ENCODE results near the gene LHX3.

The LHX3 gene

DNA sequence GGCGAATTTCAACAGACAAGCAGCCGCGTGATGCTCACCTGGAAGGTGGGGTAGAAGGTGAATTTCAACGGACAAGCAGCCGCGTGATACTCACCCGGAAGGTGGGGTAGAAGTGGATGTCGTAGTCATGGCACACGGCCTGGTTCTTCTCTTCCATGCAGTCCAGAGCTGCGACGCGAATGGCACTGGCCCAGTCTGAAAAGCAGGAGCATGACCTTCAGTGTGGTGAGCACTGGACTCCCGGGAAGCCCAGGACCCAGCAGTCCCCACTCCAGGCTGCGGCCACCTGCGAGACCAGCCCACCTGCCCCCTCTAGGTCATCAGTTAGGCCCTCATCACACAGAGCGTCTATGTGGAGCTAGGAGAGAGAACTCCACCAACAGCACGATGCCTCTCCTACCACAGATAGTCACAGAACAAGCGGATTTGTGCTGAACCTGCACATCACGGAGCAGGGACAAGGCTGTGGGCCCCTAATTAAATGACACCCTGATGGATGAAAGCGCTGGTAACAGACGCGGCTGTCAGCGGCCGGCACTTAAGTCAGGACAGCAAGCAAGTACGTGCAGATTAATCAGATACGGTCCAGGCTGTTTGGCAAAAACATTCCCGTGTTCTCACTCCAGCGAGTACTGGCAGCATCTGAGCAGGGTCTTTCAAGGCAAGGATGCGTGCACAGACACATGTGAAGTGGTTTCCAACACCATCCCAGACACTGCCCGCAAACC lies 21.9 kb upstream of the LHX3 start:
- no peak for DNase-seq (ENCODE audit: low read depth)

DNA sequence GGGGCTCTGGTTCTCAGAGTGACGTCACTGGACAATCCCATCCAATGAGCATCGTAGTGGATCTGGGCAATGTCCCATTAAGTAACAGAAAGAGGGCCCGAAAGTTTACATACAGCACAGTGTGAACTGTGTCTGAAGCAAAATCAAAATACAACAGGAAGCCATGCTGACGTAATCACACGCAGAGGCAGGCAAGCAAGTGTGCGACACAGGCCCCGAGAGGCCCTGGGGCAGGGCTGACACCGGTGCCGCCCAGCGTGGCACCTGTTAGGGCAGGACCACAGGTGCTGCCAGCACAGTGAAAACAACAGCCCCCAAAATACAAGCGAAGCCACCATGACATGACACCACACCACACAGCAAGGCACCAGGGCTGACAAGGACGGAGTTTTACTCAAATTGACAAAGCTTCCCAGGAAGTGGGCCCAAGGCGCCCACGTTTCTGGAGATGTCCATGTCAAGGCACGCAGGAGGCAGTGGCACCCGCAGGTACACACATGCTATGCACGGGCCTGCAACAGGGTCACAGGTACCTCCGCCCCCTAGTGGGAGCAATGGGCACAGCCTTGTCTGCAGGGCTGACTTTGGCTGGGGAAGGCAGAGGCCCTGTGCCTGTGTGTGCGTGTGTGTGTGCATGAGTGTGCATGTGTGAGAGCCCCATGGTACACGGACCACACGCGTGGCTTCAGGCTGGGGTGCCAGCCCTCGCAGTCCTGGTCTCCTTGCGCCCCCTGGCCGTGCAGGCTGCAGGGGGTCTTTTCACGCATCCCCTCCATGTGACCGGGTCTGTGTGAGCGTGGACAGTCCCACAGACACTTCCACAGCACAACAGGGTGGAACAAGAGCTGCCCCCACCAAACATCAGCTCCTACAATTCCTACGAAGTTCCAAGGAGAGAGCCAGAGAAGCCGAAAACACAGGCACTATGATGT lies 21.1 kb upstream of the LHX3 start:
- DNase-seq (ENCODE audit: low read depth) = peak; percentile 69

DNA sequence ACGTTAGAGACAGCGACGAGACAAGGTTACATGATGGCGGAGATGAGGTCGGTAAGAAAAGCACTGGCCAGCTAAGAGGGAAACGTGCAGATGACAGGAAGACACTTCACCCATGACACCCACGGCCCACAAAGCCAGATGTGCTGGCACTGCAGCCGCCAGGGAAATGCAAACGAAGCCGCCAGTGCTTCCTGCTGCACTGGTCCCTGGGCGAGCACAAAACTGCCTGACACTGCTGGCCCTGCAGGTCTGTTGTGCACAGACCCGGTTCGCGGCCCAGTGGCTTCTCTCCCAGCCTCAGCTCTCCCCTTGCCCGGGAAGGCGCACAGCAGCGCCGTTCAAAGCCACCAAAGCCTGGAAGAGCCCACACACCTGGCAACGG lies 20.4 kb upstream of the LHX3 start:
- no peak for DNase-seq (ENCODE audit: low read depth)

DNA sequence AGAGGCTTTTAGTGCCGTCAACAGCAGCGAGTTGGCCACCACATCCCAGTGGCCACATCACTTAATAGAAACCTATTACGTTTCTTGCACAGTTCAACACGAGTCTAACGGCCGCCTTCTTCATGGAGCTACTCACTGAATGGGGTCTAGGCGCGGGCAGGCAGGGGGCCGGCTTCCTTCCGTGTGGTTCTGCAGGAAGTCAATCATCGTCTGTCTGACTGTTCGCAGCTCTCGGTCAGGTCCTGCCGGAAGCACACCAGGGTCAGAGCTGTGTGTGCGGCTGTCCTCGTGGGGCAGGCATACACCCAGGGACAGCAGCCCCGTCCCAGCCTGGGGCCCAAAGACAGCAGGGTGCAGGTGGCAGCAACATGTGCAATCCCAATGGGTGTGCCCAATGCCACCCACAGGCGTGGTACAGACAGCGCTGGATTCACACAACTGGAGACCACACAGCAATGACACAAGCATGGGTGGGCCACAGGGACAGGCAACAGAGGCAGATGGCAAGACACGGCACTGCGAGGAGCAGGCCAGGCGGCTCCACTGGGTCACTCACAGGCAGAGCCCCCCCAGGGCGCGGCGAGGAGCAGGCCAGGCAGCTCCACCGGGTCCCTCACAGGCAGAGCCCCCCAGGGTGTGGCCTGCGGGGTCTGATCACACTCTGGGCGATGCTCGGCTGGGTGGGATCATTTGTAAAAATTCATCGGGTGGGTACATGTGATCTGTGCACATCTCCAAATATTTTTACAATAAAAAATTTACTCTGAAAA lies 19.1 kb upstream of the LHX3 start:
- DNase-seq (ENCODE audit: low read depth) = no peak

DNA sequence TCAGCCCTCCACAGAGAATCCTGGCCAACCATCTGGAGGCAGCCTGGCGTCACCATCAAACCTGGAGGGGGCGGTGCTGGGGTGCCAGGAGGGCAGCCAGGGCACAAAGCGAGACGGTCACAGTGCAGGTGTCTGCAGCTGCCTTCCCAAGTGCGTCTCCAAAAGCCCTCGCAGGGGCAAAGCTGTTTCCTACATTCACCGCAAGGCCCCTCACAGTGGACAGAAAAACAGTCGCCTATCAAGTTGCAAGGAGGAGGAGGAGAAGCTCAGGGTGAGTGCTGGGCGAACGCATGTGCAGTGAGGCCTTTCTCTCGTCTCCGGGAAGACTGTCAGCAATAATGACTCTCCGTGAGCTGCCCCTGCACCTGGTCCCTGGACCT lies 18.0 kb upstream of the LHX3 start:
- DNase-seq (ENCODE audit: low read depth) = no peak

DNA sequence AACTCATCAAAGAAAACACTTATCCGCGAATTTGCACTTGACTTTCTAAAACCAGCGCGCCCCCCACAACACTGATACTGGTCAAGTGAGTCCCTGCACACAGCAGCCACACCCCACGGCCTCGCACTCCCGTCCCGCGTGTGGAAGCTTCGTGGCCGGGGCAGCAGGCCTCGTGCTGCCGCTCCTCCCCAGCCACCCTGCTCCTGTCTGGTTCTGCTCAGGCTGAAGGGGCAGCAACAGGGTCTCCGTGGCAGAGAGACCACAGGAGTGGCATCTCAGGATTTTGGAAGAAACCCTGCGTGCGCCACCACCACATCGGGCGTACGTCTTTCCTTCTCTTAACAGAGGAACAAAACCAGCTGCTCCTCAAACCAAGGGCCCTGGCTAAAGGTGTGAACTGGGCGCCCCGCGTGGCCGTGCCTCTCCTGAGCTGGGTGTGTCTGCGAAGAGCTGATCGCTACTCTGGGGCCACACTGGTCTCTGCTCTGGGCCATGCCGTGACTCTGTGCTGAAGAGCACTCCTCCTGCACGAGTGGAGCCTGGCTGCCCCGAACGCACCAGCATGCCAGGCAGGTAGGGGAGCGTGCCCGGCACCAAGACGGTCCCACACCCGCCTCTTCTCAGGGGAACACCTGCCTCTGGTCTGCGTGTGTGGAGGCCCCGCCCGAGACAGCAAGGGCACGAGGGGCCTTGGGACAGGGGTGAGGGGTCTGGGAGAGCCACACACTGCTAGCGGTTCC lies 17.4 kb upstream of the LHX3 start:
- DNase-seq (ENCODE audit: low read depth) = no peak

DNA sequence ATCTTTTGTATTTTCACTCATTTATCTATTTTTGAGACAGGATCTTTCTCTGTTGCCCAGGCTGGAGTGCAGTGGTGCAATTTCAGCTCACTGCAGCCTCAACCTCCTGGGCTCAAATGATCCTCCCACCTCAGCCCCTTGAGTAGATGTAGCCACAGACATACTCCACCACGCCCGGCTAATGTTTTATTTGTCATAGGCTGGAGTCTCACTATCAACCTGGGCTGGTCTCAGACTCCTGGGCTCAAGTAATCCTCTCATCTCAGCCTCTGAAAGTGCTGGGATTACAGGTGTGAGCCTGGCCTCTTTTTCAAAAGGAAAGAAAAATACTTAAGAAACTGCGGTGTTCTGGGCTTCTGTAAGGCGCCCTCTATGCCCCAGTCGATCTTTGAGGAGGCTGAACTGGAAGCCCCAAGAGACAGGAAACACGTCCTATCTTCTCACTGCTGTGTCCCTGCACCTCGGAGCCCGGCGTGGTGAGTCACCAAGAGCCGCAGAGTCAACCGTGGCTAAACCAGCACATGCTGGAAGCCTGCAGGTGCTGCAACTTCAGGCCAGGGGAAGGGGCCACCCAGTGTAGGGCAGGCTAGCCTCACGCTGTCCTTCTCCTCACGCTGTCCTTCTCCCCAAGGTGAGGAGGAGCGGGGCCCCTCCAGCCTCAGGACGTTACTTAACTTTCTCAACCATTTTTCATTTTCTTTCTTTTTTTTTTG lies 15.2 kb upstream of the LHX3 start:
- peak; percentile 90 for DNase-seq (ENCODE audit: low read depth)

DNA sequence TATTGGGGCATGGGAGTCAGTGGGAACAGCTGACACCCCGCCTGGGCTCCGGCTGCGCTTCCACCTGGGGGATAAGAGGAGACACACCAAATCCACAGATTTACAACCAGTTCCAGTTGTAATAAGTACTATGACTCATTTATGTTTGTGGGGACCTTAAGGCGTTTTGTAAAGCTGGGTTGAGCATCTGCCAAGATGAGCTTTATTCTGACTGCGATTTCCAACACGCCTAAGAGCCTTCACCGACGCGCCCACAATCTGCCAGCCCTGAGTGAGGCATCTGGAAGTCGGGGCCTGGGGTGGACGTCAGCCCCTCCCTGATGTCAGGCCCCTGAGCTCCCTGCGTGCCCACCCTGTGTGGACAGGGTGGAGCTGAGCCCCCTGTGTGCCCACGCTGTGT lies 14.3 kb upstream of the LHX3 start:
- DNase-seq (ENCODE audit: low read depth) = peak; percentile 67

DNA sequence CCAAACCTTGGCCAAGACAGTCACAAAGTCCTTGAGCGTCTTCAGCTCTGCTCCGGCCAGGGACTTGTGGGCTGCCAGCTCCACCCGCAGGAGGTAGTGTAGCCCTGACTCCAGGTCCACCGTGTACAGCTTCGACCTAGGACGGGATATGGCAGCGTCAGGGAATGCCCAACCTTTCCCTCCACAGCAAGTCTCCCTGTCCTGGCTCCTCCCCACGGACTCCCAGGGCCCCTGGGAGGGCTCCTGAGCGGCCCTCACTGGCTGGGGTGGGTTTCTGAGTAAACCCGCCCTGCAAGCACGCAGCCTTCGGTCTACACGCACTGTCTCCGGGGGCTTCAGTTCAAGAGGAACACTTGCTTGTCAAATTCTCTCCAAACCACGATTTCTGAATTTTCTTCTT lies 13.7 kb upstream of the LHX3 start:
- DNase-seq (ENCODE audit: low read depth) = no peak

DNA sequence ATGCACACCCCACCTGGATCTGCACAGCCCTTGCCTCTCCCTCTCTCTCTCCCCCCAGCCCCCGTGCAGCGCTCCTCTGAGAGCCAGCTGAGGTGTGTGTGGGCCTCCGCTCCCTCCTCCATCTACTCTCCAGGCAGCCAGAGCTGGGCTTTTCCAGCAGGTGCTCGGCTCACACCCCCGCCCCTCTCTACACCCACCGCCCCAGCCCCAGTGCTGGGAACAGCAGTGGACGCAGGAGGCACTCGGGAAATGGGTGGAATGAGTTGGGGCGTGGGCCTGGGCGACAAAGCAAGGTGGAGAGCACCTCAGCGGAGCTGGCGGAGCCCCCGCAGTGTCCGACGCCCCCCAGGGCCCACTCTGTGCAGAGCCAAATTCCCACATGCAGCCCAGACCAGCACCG lies 13.3 kb upstream of the LHX3 start:
- DNase-seq (ENCODE audit: low read depth) = no peak

DNA sequence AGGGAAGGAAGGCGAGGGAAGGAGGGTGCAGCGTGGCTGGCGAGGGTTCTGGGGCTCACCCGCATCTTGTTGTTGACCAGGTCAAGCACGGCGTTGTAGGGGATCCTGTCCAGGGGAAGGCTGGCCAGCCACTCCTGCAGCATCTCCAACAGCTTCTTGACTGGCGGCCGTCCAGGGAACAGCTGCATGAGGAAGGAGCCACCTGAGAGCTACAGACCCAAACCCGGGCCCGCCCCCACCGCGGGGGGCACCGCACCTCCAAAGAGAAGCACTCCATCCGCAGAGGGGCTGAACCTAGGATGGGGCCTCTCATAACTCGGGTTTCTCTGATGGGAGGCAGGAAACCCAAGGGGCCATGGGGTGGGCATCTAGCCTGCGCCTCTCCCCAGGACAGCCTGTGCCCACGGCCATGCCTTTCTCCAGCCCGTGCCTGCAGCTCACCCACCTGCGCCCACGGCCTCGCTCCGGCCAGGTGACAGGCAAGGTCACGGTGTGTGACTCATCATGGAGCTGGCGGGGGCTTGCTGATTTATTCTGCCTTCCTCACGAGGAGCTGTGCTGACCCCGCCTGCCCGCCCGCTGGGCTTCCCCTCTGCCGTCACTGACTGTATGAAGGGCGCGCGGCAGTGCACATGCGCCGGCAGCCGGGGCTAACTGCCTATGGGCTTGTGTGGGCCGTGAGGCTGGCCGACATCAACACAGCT lies 11.8 kb upstream of the LHX3 start:
- no peak for DNase-seq (ENCODE audit: low read depth)

DNA sequence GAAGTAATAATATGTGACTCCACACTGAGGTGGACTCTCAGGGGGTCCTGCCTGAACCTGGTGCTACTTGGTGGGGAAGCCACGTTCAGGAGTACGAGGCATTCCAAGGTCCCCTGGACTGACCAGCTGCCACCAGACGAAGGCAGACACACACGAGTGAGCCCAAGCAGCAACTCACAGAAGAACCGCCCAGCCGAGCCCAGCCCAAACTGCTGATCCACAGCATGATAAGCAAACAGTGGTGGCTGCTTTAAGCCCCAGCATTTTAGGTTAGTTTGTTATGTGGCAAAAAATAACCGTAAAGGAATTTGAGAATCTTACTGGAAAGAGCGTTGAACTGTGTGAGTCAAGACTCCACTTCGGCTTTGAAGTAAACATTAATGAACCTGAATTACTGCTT lies 8.8 kb upstream of the LHX3 start:
- DNase-seq (ENCODE audit: low read depth) = no peak

DNA sequence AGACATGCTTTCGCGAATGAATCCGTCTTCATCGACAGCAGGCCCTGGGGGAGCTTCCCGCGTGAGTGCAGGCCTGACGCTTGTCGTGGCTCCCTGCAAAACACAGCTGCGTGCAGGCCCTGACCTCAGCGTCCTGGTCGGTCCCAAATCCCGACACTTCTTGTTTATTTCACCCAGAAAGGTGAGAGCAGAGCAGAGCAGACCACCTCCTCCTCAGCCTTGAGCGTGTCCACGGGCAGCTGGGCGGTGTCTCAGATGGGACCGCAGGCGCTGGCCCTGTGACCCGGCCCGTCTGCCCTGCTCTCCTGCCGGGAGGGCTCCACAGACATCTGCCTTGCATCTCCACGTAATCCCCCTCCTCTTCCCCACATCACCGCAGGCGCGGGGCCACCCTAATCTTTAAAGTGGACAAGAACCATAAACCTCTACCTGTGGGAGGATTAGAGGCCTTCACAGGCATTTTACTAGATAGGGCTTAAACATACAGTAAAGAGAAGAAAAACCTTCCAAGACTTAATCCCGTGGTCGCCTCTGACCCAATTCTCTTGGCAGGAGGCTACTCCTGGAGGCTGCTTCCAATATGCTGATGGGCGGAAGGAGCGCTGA lies 7.5 kb upstream of the LHX3 start:
- DNase-seq (ENCODE audit: low read depth) = no peak

DNA sequence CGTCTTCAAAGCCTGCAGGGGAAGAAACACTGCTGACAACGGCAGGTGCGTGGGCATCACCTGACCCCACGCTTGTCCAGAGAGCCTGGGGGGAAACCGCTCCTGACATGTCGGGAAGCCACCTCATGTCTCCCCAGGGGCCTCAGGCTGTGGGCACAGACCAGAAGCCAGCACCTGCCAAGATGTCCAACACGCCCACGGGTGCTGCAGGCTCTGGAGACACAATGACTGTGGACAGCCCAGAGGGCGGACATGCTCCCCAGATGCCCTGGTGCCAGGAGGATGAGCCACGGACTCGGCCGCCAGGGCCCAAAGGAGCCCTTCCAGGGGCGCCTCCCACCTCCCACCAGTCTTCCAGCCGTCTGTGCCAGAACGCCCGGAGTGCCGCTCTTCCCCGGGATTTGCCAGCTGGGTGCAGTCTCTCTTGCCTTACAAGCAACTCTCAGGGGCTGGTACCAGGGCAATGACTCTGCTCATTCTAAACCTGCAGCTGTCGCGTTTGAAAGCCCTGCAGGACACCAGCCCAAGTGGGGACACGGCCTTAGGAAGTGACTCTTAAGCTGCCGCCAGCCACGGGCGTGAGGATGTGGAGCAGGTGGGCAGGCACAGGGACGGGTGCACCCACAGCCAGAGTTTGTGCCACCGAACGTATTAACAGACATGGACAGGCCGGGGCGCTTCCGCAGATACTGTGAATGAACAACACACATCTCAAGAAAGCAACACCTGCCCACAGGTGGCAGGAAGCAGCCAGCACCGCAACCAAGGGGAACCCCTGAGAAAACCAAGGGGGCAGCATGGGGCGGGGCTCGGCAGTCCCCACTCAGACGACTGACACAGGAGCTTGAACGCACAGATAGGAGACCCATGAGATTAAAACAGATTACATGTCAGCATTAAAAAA lies 6.8 kb upstream of the LHX3 start:
- DNase-seq (ENCODE audit: low read depth) = no peak

DNA sequence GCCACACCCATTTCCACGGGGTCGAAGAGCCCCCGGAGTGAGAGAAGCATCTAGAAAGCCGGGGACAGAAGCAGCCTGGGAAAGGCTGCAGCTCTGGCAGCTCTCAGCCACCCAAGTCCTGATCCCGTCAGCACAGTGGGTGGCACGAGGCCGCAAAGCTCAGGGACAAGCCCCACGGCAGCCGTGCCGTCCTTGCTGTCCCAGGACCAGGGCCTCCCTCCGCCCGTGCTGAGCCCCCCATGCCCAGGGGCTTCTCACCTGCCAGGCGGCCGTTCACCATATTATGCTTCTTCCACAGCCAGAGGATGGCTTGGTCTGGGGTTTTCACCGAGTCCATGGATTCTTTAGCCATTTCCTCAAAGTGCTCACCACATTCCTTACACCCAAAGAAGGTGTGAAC lies 6.1 kb upstream of the LHX3 start:
- DNase-seq (ENCODE audit: low read depth) = no peak

DNA sequence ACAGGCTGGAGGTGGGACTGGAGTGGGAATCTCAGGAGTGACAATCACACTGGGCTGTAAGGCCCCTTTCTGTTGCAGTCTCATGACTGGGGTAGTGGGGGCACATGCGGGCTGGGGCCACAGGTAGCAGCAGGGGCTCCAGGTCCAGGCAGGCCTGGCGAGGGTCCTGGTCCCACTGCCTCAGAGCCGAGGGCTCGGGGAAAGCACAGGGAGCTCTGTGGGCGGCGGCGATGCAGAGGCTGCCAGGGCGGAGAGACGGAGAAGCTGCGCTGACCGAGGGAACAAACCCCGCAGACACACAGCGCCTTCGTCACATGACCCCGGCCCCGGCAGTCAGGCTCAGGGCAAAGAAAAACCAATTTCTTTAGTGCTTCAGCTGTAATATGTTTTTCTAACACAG lies 5.3 kb upstream of the LHX3 start:
- no peak for DNase-seq (ENCODE audit: low read depth)

DNA sequence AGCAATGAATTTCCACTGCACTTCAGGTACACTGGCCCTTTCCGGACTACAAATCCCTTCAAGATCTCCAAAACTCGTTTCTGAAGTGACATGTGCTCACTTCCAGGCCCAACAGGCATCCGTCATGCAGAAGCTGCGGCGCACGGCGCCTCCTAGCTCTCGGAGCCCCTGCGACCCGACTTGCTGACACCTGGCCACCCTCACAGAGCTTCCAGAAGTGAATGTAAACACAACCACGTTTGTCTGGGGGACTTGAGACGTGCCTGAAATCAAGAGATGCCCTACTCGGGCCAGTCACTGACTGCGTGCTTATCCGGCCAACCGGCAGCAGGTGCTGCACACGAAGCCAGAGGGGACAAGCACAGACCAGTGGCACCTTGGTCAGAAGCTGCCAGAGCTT lies 4.9 kb upstream of the LHX3 start:
- DNase-seq (ENCODE audit: low read depth) = no peak

DNA sequence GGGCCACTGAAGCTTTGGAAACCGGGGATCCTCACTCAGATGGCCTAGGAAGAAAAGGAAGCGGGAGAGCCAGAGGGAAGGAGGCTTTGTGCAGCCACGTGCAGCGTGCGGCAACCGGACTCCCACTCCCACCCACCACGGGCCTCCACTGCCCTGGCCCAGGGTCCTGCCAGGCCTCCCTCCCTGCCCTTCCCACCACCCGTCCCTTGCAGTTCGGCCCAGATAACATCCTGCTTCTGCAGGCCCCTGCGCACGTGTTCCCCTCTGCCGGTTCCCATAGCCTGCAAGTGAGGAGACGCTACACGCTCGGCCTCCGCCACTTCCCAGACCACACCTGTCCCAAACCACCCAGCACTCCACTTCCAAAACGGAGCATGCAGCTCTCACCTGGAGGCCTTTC lies 4.3 kb upstream of the LHX3 start:
- DNase-seq (ENCODE audit: low read depth) = no peak

DNA sequence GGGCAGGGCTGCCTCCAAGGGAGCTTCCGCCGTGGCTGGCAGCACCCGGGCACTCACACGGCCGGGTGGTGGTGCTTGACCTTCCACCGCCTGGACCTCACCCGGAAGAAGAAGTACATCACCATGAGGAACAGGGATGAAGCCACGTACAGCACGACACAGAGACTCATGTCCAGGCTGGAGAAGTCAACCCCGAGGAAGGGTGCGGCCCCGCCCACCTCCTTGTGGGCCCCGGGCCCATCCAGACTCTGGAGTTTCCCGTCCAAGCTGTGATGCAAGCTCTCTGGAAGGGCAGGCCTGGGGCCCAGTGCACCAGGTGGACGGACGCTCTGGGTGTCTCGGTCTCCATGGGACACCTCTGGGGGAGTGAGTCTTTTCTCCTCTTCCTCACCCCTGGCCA lies 3.7 kb upstream of the LHX3 start:
- DNase-seq (ENCODE audit: low read depth) = no peak

All from ELR (cell line).